NAMALWA (cell line): ENCODE data around the gene C19orf12.
"Not testable (repeated sequence)": the region's sequence is repeated elsewhere in the genome, so short reads cannot be mapped to it uniquely, and the experiment has no call there.

ENCODE experiments used
- DNase-seq: peaks from one replicate; pipeline ENCODE4 v3.0.0-alpha.2; 2015; ENCODE audit warnings: low spot score

C19orf12 gene

DNA sequence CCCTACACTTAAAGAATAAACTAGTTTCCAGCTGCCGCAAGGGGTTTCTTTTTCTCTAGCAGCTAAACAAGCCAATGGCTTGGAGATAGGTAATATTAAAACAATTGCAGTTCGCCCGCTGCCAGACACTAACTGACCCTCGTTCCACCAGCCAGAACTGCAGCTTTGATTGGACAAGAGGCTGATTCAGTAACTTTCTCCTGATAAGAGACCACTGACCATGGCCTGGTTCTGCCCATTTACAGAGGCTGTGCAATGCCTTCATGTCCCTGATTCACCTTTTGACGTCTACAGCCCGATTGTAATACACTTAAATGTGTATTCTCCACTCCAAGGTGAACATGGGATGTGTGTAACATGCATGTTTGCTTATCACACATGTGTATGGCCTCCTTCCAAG is 12.8 kb upstream of the C19orf12 start:
- no peak for DNase-seq

DNA sequence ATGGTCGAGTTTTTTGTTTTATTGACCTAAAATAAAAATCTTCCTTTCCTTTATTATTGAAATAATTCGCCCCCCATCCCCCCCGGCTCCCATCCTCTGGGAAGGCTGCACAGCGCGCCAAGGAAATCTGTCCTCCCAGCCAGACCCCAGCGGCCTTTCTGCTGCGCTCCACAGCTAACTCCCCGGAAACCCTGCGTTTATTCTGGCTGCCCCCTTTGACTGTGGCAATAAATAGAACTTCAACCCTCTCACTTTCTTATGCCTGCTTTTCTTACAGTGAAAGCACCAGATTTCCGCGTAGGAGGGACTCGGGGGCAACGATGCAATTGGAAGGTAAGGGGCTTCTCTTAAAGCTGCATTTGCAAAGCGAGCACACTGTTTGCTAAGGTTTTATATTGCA is 9.7 kb upstream of the C19orf12 start:
- DNase-seq, result no peak

DNA sequence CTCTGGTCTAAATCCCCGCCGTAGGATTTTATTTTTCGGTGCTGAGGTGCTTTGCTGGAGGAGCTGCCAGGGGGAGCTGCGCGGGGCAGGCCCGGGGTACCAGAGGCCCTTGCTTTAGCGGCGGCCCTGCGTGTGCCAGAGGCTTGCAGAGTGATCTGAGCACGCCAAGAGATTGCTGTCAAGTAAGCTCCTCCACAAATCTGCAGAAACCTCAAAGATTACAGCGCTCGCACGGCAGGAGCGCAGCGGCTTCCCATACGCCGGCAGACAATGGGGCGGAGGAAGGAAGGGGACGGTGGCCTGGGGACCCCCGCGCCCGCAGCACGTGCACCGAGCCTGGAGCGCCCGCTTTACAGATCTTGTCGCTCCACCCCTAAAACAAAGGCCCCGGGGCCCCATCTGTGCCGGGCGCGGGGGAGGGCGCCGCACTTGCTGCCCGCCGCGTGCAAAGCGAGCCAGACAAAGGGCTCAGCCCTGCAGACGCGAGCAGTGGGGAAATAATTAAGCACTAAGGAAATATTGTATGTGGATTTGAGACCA is 9.1 kb upstream of the C19orf12 start:
- DNase-seq, result no peak

DNA sequence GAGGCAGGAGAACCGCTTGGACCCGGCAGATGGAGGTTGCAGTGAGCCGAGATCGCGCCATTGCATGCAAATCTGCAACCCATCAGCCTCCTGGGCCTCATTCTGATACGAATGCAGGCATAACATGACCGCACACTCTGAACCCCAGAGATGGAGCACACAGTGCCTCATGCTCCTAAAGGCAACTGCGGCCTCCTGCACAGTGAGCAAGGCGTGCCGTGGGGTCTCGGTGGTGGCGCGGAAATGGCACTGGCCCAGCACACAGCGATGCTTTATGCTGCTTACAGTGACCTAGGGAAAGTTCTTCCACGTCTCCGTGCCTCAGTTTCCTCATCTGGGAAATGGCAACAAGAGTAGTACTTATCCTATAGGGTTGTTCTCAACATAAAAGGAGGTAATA is 2.0 kb upstream of the C19orf12 start:
- no peak for DNase-seq

DNA sequence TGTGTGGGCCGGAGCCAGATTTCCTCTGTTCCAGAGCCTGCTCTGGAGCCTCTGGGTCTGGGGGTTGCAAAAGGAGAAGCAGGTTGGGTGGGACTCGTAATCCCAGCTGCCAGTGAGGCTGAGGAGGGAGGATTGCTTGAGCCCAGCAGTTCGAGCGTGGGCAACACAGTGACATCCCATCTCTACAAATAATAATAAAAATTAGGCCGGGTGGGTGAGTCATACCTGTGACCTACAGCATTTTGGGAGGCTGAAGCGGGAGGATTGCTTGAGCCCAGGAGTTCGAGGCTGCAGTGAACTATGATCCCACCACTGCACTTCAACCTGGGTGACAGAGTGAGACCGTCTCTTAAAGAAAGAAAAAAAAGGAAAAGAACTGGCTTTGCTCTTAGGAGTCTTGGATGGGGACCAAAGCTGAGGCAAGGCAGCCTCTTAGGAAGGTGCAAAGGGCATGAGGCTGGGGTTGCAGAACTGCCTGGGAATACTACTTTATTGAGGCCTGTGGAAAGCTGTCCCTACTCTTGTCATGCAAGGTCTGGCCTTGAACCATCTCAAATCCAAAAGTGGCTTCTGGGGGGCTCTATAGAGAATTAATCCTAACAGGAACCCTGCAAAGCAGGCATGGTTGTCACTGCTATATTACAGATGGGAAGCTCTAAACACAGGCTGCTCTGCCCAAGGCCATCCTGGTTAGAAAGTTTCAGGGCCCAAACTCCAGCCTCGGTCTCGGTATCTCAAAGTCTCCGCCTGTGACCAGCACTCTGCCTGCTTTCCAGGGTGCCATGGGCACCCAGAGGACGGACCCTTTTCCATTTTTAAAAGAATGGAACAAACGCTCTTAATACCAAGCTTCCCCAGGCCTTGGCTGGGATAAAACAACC is 880 bp upstream of the C19orf12 start:
- DNase-seq, result no peak

DNA sequence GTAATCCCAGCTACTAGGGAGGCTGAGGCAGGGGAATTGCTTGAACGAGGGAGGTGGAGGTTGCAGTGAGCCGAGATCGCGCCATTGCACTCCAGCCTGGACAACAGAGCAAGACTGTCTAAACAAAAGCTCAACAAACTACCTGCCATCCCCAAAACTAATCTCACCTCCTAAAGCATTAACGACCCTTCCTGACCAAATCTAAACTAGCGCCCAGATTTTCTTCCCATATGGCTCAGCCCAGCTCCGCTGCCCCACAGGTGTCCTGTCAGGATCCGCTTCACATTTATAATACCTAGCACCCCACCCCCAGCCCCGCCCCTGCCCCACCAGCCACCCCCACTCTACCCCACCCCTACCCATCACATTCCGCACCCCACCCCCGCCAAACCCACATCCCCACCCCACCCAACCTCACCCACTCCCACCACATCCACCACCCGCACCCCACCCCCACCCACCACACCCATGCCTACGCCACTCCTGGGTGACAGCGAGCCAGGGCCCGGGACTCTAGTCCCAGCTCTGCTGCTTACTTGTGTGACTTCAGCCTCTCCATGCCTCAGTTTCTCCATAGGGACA is 599 bp downstream of the C19orf12 start:
- DNase-seq, result no peak

DNA sequence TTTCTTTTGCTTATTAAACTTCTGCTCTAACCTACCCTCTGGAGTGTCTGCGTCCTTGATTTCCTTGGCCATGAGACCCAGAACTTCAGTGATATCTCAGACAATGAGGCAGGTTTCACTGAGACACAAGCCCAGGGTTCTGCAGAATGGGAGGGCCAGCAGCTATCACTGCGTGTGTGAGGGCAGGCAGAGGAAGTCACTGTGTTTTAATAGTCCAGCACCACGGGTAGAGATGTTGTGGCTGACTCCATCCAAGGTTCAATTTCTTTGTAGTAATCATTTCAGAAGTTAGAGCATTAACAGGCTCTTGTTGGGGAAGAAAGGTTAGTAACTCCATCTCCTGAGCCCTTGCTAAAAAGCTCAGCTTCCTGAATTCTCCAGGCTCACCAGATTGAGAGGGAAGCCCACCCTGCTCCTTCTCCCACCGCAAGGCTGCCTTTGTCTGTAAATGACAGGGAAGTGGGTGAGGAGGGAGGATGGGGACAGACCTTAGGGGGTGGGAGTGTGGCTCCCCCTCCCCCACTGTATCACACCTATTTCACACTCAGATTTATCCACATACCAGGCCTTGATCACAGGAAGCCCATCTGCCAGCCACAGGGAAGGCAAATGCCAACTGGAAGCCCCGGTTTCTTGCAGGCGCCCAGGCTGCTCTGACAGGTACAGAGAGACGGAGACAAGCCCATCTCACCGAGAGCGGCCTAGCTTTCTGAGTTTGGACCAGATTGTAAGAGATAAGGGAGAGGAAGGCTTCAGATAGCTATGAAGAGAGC is 2.1 kb downstream of the C19orf12 start:
- no peak for DNase-seq

DNA sequence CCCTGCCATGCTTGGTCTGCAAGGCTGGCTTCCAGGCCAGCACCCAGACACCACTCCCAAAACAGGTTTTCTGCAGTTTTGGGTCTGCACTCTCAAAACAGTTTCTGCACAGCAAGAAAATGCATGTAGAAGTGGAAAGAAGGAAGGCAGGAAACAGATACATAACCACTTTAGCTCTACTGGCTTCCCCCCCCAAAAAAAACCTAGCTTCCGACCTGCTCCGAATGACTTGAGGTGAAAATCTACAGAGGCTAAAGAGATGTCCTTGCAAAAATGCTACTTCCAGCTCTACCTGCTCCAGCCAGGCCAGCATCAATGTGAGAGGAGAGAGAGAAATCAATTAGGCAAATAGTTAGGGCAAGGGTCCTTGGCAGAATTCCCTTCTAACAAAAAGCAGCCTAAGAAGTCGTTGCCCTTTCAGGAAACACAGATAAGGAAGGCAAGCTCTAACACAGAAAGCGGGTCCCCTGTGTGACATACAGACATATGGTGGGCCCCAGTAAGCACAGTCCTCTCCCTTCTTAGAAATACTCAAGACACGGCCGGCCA is 3.4 kb downstream of the C19orf12 start:
- no peak for DNase-seq

DNA sequence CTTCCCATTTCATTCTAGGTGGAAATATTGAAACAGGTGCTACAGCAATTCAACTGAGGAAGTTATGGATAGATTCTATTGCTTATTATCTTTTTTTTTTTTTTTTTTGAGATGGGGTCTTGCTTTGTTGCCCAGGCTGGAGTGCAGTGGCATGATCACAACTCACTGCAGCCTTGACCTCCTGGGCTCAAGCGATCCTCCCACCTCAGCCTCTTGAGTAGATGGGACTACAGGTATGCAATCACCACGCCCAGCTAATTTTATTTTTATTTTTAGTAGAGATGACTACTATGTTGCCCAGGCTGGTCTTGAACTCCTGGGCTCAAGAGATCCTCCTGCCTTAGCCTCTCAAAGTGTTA is 5.6 kb downstream of the C19orf12 start:
- not testable (repeated sequence) for DNase-seq

DNA sequence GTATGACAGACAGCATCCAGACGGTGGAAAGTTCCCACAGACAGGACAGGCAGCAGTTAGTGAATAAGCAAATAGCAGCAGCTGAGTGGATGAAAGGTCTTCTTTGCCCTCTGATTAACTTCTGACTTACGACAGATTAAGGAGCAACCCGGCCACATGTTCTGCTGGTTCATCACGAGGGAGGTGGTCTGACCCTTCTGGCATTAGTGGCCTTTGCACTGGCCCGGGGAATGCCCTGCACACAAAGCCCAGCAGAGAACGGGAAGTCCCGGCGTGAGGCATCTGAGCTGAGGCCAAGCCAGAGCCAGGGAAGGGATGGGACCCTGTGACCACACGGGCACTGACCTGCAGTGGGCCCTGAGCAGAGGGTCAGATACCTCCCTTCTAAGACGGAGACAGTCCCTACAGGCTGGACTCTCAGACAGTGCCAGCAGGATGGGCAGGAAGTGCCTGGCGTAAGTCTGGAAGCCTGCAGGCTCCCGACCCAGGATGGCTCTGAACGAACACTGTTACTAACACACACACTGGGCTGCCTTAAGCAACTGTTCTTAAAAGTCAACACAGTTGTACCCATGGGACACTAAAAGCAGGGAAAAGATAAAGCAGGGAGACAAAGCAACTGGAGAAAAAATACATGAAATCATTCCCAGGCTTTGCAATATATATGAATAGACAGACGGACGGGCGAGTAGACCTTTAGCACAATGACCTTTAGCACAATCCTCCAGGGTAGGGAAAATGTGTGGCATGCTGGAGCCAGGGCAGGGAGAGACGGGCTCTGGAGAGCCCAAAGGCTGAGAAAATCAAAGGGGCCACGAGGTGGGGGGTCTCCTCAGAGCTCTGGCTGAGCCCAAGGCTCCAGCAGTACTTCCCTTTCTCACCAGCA is 6.3 kb downstream of the C19orf12 start:
- no peak for DNase-seq

DNA sequence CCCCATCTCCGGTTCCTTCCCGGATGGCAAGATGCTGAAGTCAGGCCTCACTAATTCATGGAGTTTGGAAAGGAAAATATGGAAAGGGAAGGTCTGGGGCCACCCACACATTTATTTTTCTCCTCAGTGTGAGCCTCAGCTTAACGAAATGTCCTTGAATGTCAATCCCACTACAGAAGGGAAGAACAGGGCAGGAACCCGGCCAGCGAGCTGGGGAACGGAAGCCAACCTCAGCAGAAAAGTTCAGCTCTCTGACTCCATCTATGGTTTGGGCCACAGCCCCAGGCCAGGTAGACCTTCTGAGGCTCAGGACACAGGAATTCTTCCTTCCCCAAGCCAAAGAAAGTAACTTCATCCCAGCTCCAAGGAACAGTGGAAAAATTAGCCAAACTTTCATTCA is 8.4 kb downstream of the C19orf12 start:
- no peak for DNase-seq

DNA sequence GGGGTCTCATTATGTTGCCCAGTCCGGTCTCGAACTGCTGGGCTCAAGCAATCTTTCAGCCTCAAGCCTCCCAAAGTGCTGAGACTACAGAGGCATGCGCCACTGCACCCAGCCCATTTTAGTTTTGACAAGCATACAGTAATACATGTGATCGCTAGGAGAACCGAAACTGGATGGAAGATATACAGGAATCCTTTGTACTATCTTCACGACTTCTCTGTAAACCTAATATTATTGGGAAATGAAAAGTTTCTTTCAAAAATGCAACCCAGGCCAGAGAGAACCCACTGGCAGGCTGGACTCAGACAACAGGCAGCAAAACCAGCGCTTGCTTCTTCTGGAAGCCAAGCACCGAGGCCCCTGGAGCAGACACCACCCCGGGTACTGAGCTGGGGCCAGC is 9.4 kb downstream of the C19orf12 start:
- DNase-seq, result no peak

DNA sequence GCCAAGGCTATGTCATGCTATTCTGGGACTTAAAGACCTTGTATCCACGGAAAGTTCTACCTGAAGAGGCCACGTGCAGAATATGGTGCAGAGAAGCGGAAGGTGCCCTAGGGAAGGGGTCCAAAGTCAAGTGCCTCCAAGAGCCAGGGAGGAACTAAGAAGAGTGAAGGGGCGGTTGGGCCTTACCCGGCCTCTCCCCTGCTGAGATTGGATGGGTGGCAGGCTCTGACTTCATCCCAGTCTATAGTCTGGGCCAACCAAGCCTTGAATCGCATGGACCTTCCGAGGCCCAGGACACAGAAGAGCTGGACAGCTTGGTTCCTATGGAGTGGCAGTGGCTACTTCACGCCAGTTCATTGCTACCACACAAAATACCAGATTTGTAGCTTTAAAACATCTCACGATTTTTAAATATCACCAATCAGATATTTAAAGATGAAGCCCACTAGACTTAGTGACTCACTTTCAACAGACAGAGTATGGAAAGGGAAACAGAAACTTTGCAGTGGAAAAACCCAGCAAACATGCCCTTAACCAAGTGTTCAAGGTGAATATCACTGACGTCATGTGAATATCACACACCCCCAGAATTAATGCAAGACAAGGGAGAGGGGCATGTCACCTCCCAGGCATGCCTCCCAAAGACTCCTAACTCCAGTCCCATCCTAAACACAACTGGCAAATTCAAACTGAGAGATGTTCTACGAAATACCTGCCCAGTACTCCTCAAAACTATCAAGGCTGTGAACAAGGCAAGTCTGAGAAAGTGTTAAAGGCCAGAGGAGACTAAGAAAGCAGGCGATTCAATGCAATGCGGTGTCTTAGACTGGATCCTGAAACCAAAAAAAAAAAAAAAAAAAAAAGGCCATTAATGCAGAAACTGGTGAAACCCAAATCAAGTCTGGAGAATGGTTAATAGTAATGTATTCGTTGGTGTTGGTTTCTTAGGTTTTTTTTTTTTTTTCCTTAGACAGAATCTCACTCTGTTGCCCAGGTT is 10.2 kb downstream of the C19orf12 start:
- DNase-seq, result no peak

DNA sequence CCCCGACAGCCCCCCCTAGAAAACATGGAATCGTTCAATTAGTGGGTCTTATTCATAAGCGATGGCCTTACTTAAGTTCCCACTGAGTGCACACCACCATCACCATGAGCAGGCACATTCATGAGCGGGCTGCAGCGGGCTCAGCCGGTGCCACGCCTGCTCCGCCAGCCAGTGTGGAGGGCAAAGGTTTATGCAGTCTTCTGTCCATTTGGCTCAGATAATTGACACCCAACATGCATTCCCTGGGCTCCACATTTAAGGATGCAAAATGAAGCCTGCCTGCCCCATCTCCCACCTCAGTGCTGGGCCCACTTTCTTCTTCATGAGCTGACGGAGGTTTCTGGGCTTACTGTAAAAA is 12.1 kb downstream of the C19orf12 start:
- DNase-seq, result no peak

DNA sequence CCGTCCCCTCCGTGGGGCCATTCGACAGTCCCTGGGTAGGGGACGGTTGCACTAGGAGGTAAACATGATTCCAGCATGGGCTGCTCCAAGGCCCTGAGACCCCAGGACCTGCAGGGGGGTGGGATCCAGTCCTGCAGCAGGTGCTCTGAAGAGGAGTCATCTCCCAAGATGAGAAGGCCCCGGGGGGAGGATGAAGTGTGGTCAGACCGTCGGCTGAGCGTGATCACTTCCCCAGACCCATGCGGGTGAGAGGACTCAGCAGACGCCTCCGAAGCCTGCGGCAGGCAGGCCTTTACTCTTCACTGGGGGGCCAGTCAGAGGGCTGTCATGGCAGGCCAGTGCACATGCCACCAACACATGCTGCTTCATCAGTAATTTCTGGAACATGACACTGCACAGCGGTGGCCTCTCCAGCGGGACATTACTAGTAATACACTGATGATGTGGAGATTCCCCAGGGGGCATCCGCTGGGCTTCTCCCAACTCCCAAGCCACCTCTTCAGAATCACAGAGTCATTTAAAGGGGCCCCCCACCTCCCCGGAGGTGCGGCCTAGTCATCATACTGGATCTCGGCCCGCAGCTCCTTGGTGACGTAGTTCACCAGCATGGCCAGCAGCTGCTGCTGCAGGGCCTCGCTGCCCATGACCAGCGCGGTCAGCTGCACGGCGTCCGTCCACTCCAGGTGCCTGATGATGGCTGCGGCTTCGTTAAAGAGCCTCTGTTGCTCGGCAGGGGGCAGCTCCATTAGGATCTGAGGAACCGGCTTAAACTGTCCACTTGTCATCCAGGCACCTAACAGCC is 12.7 kb downstream of the C19orf12 start:
- DNase-seq, result no peak

DNA sequence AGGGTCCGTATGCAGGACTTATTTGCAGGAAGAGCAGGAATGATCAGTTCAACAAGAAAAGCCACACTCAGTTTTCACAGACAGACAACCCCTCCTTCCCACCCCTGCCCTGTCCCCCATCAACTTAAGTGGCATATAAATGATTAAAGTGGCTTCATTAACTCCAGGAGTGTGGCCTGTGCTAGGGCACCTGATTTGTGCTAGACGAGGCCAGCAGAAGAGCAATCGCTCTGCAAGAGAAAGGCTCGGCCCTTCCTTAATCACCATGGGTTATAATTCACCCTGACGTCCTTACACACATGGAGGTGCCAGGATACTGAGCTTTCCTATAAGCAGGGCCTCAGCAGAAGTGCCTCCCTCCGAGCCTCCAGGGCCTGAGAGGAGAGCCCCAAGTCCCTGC is 14.6 kb downstream of the C19orf12 start:
- no peak for DNase-seq

DNA sequence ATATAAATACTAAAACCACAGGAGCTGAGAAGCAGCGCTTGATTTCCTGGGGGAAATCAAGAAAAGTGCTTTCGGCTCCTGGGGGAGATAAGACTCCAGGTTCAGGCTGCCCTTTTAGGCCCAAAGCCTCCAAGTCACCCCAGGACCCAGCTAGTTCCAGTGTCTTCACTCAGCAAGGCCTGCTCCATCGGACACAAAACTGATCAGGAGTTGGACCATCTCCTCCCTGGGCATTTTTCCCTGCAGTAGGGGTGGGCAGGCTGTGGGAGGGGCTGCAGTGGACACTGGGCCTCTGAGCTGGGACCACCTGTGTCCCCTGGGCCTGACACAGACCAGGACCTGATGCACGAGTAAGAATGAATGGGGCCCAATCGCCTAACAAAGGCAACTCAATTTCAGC is 15.2 kb downstream of the C19orf12 start:
- DNase-seq, result no peak

DNA sequence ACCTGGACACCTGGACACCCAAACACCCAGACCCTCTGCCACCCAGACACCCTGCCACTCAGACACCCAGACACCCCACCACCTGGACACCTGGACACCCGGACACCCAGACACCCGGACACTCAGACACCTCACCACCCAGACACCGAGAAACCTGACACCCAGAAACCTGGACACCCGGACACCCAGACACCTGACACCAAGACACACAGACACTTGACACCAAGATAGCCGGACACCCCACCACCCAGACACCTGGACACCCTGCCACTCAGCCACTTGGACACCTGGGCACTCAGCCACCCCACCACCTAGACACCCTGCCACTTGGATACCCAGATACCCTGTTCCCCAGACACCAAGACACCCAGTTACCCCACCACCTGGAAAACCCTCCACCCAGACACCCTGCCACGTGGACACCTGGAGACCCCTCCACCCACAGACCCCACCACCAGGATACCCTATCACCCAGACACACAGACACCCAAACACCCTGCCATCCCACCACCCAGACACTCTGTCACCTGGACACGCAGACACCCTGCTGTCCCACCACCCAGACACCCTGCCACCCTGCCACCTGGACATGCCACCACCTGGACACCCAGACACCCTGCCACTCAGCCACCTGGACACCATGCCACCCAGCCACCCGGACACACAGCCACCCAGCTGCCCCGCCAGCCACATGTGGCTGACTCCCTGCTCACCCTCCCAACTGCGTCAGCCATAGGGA is 17.4 kb downstream of the C19orf12 start:
- no peak for DNase-seq

DNA sequence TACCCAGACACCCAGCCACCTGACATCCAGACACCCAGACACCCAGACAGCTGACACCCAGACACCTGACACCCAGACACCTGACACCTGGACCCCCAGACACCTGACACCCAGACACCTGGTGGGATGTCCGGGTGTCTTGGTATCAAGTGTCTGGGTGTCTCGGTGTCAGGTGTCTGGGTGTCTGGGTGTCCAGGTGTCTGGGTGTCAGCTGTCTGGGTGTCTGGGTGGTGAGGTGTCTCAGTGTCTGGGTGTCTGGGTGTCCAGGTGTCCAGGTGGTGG is 18.6 kb downstream of the C19orf12 start:
- no peak for DNase-seq
